GM04504 (cell line): ENCODE data around the gene LAMA5.

Source experiments
- DNase-seq: peaks from one replicate; pipeline ENCODE4 v3.0.0-alpha.2; 2012; ENCODE audit warnings: low read depth

The LAMA5 gene

DNA sequence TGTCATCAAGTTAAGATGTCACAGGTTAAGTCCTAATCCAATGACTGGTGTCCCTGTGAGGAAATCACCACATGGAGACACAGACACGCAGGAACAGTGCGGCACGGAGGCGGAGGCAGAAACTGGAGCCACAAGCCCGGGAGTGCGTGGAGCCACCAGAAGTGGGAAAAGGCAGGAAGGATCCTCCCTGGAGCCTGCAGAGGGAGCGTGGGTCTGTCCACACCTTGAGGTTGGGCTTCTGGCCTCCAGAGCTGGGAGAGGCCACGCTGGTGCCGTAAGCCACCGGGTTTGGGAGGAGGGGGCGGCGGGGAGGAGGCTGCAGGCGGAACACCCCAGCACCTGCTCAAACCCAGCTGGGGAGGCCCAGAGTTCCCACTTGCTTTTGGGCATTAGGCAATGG is 36.2 kb upstream of the LAMA5 start:
- DNase-seq = no peak

- DNase-seq = no peak
These were observed 35.5 kb upstream of the LAMA5 start for GRCh38 chr20:62402456-62403150.

DNA sequence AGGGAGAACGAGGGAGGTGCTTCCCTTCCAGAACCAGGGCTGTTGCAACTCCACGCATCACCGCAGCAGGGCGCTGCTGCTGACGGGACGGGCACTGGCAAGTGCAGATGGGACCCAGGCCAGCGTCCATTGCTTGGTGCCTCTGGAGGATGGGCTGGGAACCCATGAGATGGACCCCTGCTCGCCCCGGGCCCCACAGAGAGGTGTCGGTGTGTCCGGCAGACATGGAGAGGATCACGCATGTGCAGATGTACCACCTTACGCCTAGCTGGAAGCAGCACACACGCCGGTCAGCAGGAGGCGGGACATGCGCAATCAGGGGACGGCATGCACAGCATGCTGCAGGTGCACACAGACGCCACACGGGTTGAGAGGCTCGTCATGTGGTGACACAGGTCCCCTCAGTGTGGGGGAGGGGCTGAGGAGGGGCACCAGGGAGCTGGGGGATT is 34.2 kb upstream of the LAMA5 start:
- no peak for DNase-seq

DNA sequence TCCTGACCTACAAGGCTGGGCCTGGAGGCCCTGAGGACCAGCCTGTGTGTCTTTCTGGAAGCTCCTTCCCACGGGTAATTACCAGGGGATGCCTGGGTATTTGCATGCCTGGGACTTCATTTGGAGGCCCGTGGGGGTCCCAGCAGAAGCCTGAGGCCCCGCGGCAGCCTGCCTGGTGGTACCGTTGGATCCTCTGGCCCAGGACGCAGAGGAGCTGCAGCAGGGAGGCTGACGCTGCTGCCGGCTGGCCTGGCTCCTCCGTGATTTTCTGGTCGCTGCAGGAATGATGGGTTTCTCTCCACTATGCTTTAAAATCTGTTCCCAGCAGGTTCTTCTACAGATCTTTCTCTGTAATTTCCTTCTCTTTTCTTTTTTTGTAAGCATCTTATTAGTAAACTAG is 33.4 kb upstream of the LAMA5 start:
- no peak for DNase-seq

DNA sequence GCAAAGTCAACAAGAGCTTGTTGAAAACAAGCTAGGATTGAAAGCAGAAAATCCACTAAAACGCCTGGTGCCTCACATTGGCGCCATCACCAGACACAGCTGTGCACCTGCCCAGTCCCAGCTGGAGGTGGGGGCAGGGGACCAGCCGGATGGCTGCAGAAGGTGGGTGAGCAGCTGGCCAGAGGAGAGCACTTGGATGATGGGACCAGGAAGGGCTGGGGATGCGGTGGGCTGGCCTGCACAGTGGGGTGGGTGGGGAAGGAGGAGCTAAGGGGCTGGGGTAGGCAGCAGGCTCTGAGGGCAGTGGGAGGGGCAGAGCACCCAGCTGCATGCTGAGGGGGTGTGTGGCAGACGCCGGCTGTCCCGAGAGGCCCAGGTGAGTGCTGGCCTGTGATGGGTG is 32.9 kb upstream of the LAMA5 start:
- no peak for DNase-seq

DNA sequence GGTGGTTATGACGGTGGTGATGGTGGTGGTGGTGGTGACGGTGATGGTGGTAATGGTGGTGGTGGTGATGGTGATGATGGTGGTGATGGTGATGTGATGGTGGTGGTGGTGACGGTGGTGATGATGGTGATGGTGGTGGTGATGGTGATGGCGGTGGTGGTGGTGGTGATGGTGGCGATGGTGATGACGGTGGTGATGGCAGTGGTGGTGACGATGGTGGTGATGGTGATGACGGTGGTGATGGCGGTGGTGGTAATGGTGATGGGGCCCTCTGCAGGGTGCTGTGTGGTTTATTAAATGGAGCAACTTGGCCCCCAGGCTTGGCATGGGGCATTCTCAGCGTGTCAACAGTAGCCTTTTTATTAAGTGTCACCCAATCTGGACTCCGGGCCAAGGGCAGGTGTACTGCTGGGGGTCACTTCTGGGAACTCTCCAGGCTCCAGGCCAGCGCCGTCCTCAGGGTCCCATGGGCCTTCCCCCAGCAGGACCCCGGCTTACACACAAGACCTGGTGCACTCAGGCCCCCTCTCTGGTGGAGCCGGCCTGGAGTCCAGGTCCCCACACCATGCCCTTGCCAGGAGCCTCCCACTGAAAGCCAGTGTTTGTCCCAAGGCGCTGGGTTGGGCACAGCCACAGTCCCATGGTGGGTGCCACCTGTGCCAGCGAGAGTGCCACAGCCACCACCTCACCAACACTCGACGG is 31.2 kb upstream of the LAMA5 start:
- DNase-seq = no peak

GRCh38 chr20:62396367-62397239 is 29.5 kb upstream of the LAMA5 start:
- DNase-seq = no peak

DNA sequence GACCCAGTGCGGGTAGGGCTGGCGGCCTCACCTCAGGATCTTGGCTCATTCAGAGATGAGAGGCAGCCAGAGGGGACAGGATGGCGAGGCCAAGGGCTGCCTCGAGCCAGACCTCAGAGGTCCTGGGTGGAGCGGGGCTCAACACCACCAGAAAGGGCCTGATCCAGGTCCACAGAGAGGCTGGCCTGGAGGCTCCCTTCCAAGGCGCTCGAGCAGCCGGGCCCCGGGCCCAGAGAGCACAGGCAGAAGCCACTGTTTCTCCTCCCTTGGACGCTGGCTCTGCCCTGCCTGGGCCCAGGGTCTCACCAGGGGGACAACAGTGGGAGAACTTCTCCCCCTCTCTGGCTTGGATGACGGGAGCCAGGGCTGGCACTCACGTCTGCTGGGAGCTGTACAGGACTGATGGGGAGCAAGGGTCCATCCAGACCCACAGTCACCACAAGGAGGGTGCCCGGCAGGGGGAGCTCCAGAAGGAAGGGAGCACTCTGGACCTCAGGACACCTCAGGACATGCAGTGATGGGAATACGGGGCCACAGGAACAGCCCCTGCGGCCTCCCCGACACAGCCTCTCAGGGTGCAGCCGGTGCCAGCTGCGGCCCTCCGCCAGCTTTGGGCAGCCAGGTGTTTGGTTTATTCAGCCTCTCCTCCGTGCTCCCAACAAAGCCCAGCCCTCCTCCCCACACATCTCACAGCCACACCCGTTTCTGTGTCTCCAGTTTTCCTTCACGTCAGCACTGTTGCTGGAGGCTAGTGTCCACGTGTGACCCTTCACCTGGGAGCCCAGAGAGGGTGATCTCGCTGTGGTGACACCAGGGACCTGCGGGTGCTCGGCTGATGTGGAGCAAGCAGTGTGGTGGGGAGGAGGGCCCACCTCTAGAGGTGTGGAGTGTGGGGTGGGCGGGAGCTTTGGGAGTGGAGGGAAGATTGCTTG is 28.5 kb upstream of the LAMA5 start:
- no peak for DNase-seq

GRCh38 chr20:62394248-62395245 is 27.4 kb upstream of the LAMA5 start:
- DNase-seq = no peak

DNA sequence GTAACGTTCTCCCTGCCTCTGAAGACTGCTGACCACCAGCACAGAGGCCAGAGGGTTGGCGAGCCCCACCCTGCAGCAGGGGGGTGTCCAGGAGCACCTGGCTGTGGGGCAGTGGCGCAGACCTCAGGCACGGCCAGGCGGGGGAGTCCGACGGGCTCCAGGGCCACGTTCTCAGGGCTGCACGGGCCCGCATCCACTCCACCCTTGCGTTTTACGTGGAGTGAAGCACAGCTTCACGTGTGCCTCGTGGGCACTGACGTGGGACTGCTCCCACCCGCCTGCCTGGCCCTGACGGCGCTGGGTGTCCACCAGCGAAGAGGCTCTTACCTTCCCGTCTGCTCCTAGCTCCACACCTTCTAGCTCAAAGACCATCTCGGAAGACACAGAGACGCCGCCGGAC is 26.7 kb upstream of the LAMA5 start:
- no peak for DNase-seq

DNA sequence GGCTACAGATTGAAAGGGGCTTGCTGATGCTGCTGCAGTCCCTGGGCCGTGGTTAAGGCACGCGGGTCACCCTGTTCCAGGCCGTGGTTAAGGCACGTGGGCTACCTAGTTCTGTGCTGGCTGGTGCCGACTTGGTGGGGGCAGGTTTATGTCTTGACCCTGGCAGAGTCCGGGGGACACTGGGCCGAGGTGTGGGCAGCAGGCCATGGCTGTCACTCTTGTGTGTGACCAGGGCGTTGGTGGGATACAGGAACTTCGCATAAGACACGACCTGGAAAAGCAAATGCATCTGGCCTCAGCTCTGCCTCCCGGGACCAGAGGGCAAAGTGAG is 26.2 kb upstream of the LAMA5 start:
- DNase-seq = no peak

- DNase-seq = no peak
These were observed 25.7 kb upstream of the LAMA5 start for GRCh38 chr20:62392621-62393334.

GRCh38 chr20:62392077-62392418 is 24.9 kb upstream of the LAMA5 start:
- no peak for DNase-seq

- DNase-seq = no peak
These were observed 24.3 kb upstream of the LAMA5 start for GRCh38 chr20:62391165-62392076.

- DNase-seq = no peak
These were observed 23.4 kb upstream of the LAMA5 start for GRCh38 chr20:62390317-62391164.

DNA sequence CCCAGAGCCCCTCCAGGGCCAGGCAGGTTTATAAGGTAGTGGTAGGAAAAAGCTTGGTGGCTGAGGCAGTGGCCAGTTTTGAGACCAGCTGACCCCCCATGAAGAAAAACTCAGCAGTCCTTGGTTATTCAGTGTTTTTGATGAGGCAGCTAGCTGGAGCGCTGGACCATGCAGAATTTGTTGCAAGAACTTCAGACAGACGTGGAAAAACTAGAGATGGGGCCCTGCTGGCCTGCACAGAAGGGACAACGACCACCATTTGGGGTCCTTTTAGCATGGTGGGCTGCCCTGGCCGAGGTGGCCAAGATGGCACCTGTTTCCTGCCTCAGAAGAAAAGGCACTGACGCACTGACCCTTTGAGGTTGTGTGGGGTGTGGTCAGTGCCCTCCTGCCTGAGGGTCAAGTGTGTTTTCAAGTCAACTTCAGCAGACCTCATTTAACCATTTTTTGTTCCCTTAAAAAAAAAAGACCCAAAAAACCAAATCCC is 22.5 kb upstream of the LAMA5 start:
- DNase-seq = no peak

GRCh38 chr20:62388839-62389600 is 21.9 kb upstream of the LAMA5 start:
- no peak for DNase-seq
